ENCODE results near the gene RSPH6A.

RSPH6A gene

DNA sequence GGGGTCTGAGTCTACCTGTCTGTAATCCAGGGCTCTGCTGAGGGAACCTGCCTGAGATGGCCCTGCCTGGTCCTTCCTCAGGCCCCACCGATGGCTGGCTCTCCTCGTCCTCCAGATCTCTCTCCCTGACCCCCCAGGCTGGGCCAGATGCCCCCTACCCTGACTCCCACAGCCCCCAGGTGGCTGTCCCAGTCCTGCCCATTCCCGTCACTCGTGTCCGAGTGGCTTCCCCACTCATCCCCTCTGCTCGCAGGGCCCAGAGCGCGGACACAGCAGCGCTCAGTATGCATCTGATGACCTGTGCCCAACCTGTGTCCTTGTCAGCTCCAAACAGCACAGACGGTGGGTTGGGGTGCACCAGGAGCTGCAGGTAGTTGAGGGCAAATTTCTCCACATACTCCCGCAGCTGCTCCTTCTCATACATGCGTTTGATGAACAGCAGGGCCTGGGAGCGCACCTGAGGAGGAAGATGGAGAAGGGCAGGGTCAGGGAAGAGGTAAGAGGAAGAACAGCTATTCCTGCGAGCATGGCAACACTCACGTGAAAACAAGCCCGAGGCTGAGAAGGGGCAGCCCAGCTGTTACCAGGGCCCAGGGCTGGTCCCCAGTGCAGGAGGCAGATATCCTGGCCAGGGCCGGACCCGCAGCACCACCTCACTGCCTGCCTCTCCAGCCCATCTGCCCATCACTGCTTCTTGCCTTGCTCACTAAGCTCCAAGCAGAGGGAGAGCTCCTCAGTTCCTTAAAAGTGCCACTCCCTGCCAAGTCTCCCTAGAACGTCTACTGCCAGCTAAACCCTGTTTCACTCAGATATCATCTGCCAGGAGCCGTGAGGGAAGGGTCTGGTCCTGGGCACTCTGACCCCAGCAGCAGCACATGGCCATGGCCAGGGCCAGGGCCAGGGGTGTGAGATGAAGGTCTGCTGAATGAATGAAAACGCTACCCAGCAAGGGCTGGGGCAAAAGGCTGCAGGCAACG lies 11.1 kb upstream of the RSPH6A start:
- DNase-seq, result no peak

- DNase-seq, result no peak
These were observed 10.1 kb upstream of the RSPH6A start for GRCh38 chr19:45825263-45825605.

GRCh38 chr19:45824531-45825262 lies 9.6 kb upstream of the RSPH6A start:
- DNase-seq, result no peak

DNA sequence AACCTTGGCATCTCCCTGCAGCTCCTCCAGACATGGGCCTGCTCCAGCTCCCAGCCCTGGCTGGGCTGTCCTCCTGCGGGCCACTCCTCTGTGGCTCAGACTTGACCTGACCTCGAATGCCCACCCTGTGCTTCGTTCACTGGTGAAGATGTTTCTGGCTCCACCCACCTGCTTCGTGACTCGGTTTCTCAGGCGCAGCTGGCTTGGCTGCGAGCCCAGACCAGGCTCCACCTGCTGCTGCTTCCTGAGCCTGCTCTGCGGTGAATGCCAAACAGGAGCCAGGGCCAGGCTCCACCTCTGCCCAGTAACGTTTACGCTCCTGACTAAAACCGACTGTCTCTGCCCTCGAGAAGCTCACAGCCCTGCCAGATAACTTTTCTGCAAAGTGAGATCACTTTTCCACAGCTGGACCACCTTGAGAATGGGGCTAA lies 8.9 kb upstream of the RSPH6A start:
- peak in 19 of 56 donors; percentile 11 to 50 (median 26) for DNase-seq

DNA sequence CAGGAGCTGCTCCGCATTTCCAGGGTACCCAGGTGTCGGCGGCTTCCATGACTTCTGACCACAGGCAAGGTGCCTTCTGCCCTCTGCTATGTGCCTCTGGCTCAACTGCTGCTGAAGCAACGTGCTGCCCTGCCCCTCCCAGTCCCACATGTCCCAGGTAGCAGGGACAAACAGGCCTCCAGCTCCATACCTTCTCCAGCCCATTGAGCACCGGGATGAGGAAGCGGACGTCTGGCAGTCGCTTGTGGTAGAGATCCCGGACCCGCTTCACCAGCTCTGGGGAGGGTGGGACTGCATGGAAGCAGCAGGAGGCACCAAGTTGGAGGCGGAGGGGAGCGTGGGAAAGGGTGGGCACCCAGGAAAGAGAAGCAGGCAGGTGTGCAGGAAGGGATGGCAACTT lies 8.1 kb upstream of the RSPH6A start:
- no peak for DNase-seq

GRCh38 chr19:45822716-45823115 lies 7.6 kb upstream of the RSPH6A start:
- DNase-seq, result peak in 8 of 56 donors; percentile 11 to 32 (median 23)

- no peak for DNase-seq
These were observed 6.5 kb upstream of the RSPH6A start for GRCh38 chr19:45821570-45821969.

- peak in 4 of 56 donors; percentile 10 to 30 (median 18) for DNase-seq
These were observed 6.0 kb upstream of the RSPH6A start for GRCh38 chr19:45821103-45821521.

GRCh38 chr19:45820413-45821102 lies 5.5 kb upstream of the RSPH6A start:
- no peak for DNase-seq

GRCh38 chr19:45819769-45820168 lies 4.7 kb upstream of the RSPH6A start:
- DNase-seq, result no peak

DNA sequence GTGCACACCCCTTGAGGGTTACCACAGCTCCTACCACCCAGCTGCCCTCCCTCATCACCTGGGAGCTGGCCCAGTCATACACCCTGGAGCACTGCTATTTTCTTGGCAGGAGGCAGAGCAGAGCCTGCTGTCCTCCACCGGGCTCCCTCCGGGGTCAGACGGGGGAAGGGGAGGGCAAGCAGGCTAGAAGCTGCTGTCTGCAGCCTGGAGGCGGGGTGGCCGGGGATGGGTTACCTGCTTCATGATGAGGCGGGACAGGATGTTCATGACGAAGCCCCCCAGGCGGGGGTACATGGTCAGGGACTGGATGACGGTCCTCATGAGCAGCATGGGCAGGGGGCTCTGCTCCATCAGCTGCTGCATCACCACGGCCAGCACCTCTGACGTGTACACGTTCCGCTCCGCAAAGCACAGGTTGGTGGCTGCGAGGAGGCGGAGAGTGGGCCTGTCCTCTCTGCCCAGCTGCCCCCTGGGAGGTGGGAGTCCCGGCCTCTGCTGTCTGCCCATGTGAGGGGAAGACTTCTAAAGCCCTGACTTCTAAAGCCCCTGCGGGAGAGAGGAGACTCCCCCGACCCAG lies 2.7 kb upstream of the RSPH6A start:
- peak in 1 of 56 donors; percentile 16 for DNase-seq

GRCh38 chr19:45817010-45817724 lies 2.1 kb upstream of the RSPH6A start:
- DNase-seq, result peak in 55 of 56 donors; percentile 12 to 90 (median 64)

DNA sequence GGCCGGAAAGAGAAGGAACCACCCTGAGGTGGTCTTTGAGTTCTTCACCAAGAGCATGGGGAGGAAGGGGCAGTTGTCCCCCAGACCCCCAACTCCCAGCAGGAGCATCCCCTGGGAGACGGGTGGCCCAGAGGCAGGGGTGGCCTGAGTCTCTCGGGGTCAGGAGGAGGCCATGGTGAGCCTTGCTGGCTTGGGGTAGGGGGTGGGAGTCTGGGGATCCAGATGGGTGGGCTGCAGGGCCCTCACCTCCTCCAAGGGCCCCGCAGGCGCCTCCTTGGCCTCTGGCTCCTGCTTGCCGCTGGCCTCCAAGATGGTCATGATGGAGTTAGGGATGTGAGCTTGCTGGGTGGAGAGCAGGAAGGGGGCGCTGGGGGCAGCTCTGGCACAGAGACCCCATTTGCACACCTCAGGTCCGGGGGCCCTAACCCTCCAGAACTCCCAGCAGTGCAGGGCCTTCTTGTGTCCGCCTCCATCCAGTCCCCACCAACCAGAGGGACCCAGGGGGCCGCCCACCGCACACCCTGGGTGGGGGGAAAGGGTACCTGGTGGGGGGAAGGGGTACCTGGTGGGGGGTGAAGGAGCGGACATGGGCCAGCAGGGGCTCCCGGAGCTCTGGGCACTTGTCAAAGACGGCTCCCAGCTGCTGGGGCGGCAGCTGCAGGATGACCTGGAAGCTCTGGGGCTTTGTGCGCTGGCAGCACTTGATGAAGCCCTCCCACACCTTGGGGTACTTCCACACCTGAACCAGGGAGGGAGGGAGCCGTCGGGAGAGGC lies 1.3 kb upstream of the RSPH6A start:
- no peak for DNase-seq

- peak in 3 of 56 donors; percentile 18 to 31 (median 24) for DNase-seq
These were observed 541 bp upstream of the RSPH6A start for GRCh38 chr19:45815481-45816216.

- no peak for DNase-seq
These were observed 835 bp downstream of the RSPH6A start for GRCh38 chr19:45814166-45814780.

DNA sequence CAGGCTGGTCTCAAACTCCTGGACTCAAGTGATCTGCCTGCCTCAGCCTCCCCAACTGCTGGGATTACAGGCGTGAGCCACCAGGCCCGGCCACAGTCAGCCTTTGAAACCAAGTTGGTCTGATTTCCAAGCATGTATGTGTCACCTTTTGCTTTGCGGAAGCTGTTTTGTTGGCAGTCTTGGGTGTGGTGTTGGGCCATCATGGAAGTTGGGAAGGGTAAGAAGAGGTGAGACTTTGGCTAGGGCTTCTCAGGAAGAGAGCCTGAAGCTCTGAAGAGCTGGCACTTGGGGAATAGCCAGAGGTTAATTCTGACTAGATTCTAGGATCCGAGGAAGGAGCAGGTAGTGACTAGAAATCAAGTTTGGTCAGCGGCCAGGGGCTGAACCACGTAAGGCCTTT lies 2.8 kb downstream of the RSPH6A start:
- no peak for DNase-seq

- DNase-seq, result no peak
These were observed 5.4 kb downstream of the RSPH6A start for GRCh38 chr19:45809643-45810159.

- DNase-seq, result no peak
These were observed 9.4 kb downstream of the RSPH6A start for GRCh38 chr19:45805719-45806118.

DNA sequence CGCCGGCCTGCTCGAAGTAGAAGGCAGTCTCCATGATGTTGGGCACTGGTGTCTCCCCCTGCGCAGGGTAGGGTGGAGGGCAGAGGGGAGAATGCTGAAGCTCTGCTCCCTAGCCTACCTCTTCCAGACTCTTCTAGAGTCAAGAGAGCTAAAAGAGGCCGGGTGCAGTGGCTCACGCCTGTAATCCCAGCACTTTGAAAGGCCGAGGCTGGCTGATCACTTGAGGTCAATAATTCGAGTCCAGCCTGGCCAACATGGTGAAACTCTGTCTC lies 10.2 kb downstream of the RSPH6A start:
- no peak for DNase-seq

Measured in nucleus accumbens (tissue), 56 donors.